ENCODE data around the gene PMM2.

DNA sequence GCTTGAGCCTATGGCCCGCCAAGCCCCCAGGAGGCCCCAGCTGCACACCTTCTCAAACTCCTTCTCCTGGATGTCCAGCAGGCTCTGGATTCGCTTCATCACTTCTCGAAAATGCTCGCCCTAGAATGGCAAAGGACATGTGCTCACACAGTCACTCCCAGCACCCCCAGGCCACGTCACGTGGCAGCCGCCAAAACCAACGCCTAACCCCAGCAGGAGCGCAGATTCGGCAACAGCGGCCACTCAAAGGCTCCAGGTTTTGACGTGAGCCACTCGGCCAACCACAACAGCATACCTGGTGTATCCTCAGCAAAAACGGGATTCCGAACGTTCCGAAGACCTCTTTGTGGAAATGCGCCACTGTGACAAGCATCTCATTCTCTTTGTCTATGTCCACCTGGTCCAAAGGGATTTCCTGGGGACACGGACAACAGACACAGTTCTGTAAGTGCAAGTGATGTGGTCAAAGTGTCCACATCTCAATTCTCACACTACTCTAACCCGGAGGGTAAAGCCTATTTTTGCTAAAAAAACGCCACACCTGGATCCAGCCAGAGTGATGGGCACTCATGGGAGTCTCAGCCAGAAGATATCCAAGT is 97.2 kb downstream of the PMM2 start:
- TF ChIP-seq POLR2AphosphoS5 (IDR thresholded peaks at IDR 0.05; ENCODE audit: low read depth, low read length): no peak
- TF ChIP-seq CTCF (IDR thresholded peaks at IDR 0.05 in 2 of 3, conservative IDR thresholded peaks at IDR 0.05 in 1 of 3; ENCODE audit: borderline replicate concordance in 1 of 3, insufficient read depth in 1 of 3, low read depth in 2 of 3, low read length in 2 of 3): no peak
- TF ChIP-seq CEBPB (IDR thresholded peaks at IDR 0.05; ENCODE audit: low read depth): no peak
- TF ChIP-seq REST (IDR thresholded peaks at IDR 0.05; ENCODE audit: low read depth): no peak
- no peak for TF ChIP-seq EZH2 (IDR thresholded peaks at IDR 0.05)
- no peak for TF ChIP-seq RAD21 (IDR thresholded peaks at IDR 0.05; ENCODE audit: low read depth)
- no peak for TF ChIP-seq SRF (IDR thresholded peaks at IDR 0.05; ENCODE audit: low read depth)

Measured in HCT116 (cell line).